Fibroblast of gingiva (primary cell): ENCODE measurements around the gene BRD3.

Experiments used
- DNase-seq: peaks from one replicate; pipeline ENCODE4 v3.0.0-alpha.2; 2011; ENCODE audit warnings: low read depth

BRD3 gene

GRCh38 chr9:134039386-134040175, 28.2 kb downstream of the BRD3 start:
- no peak for DNase-seq

- no peak for DNase-seq
Observed at GRCh38 chr9:134037641-134038040, 30.2 kb downstream of the BRD3 start.

GRCh38 chr9:134036130-134036529, 31.7 kb downstream of the BRD3 start:
- DNase-seq: no peak

- no peak for DNase-seq
Observed at GRCh38 chr9:134035041-134036039, 32.5 kb downstream of the BRD3 start.

GRCh38 chr9:134034215-134035040, 33.4 kb downstream of the BRD3 start:
- no peak for DNase-seq

GRCh38 chr9:134033516-134034214, 34.2 kb downstream of the BRD3 start:
- DNase-seq: no peak

GRCh38 chr9:134032456-134033222, 35.2 kb downstream of the BRD3 start:
- no peak for DNase-seq

GRCh38 chr9:134031783-134032182, 36.0 kb downstream of the BRD3 start:
- no peak for DNase-seq

- no peak for DNase-seq
Observed at GRCh38 chr9:134030821-134031470, 36.9 kb downstream of the BRD3 start.

GRCh38 chr9:134029248-134030226, 38.3 kb downstream of the BRD3 start:
- no peak for DNase-seq

- DNase-seq: no peak
Observed at GRCh38 chr9:134028575-134029247, 39.1 kb downstream of the BRD3 start.

GRCh38 chr9:134028076-134028475, 39.8 kb downstream of the BRD3 start:
- no peak for DNase-seq

GRCh38 chr9:134027561-134027960, 40.3 kb downstream of the BRD3 start:
- no peak for DNase-seq

- no peak for DNase-seq
Observed at GRCh38 chr9:134026981-134027380, 40.8 kb downstream of the BRD3 start.

- DNase-seq: no peak
Observed at GRCh38 chr9:134026581-134026980, 41.2 kb downstream of the BRD3 start.

- peak; percentile 40 for DNase-seq
Observed at GRCh38 chr9:134025606-134026541, 42.0 kb downstream of the BRD3 start.
